ENCODE results near the gene TRIM63.

The TRIM63 gene

GRCh38 chr1:26016258-26016952, 51.0 kb downstream of the TRIM63 start:
- peaks cover 74% of the 10 kb centered on the region for H3K4me1 Mint-ChIP-seq (ENCODE audit: low read depth)
- H3K27me3 Mint-ChIP-seq: peaks cover 22% of the 10 kb centered on the region
- intact Hi-C loops (cut with micrococcal nuclease): no loop called here
- peak overlapping the region; percentile 67 for H3K27ac Mint-ChIP-seq
- H3K9me3 Mint-ChIP-seq: no peaks in the 10 kb centered on the region
- no peak overlapping the region for H3K4me3 Mint-ChIP-seq
- no peaks in the 10 kb centered on the region for H3K36me3 Mint-ChIP-seq (ENCODE audit: low read depth)

GRCh38 chr1:26015358-26015757, 52.1 kb downstream of the TRIM63 start:
- Mint-ChIP-seq H3K36me3 (ENCODE audit: low read depth) (no peaks in the 10 kb centered on the region), H3K4me3 (peak overlapping the region; percentile 9), H3K9me3 (no peaks in the 10 kb centered on the region), H3K27ac (peak overlapping the region; percentile 34), H3K4me1 (ENCODE audit: low read depth) (peaks cover 71% of the 10 kb centered on the region), H3K27me3 (peaks cover 15% of the 10 kb centered on the region)
- intact Hi-C loops (cut with micrococcal nuclease): no loop called here

GRCh38 chr1:26014179-26014578, 53.3 kb downstream of the TRIM63 start:
- intact Hi-C loops (cut with micrococcal nuclease): no loop called here
- Mint-ChIP-seq H3K36me3 (ENCODE audit: low read depth) (no peaks in the 10 kb centered on the region), H3K27ac (no peak overlapping the region), H3K4me1 (ENCODE audit: low read depth) (peaks cover 59% of the 10 kb centered on the region), H3K4me3 (no peak overlapping the region), H3K27me3 (peaks cover 6% of the 10 kb centered on the region), H3K9me3 (no peaks in the 10 kb centered on the region)

GRCh38 chr1:26012864-26013263, 54.6 kb downstream of the TRIM63 start:
- no peaks in the 10 kb centered on the region for H3K9me3 Mint-ChIP-seq
- intact Hi-C loops (cut with micrococcal nuclease): no loop called here
- H3K27ac Mint-ChIP-seq: no peak overlapping the region
- no peak overlapping the region for H3K4me3 Mint-ChIP-seq
- H3K27me3 Mint-ChIP-seq: peaks cover 2% of the 10 kb centered on the region
- H3K36me3 Mint-ChIP-seq (ENCODE audit: low read depth): no peaks in the 10 kb centered on the region
- peaks cover 48% of the 10 kb centered on the region for H3K4me1 Mint-ChIP-seq (ENCODE audit: low read depth)

- Mint-ChIP-seq H3K36me3 (ENCODE audit: low read depth) (no peaks in the 10 kb centered on the region), H3K4me1 (ENCODE audit: low read depth) (peaks cover 31% of the 10 kb centered on the region), H3K27me3 (peaks cover 2% of the 10 kb centered on the region), H3K9me3 (no peaks in the 10 kb centered on the region), H3K4me3 (no peak overlapping the region), H3K27ac (no peak overlapping the region)
- intact Hi-C loops (cut with micrococcal nuclease): no loop called here
Measured at GRCh38 chr1:26010825-26011224, 56.6 kb downstream of the TRIM63 start.

GRCh38 chr1:26009796-26010447, 57.5 kb downstream of the TRIM63 start:
- H3K36me3 Mint-ChIP-seq (ENCODE audit: low read depth): no peaks in the 10 kb centered on the region
- peaks cover 23% of the 10 kb centered on the region for H3K4me1 Mint-ChIP-seq (ENCODE audit: low read depth)
- H3K27ac Mint-ChIP-seq: no peak overlapping the region
- H3K9me3 Mint-ChIP-seq: no peaks in the 10 kb centered on the region
- H3K4me3 Mint-ChIP-seq: no peak overlapping the region
- intact Hi-C loops (cut with micrococcal nuclease): no loop called here
- peaks cover 2% of the 10 kb centered on the region for H3K27me3 Mint-ChIP-seq

GRCh38 chr1:26006710-26007109, 60.7 kb downstream of the TRIM63 start:
- Mint-ChIP-seq H3K27me3 (peaks cover 4% of the 10 kb centered on the region), H3K36me3 (ENCODE audit: low read depth) (no peaks in the 10 kb centered on the region), H3K4me1 (ENCODE audit: low read depth) (peaks cover 30% of the 10 kb centered on the region), H3K27ac (no peak overlapping the region), H3K9me3 (no peaks in the 10 kb centered on the region), H3K4me3 (no peak overlapping the region)
- intact Hi-C loops (cut with micrococcal nuclease): no loop called here

GRCh38 chr1:26005434-26006105, 61.9 kb downstream of the TRIM63 start:
- Mint-ChIP-seq H3K27ac (no peak overlapping the region), H3K4me1 (ENCODE audit: low read depth) (peaks cover 20% of the 10 kb centered on the region), H3K9me3 (no peaks in the 10 kb centered on the region), H3K27me3 (peaks cover 2% of the 10 kb centered on the region), H3K36me3 (ENCODE audit: low read depth) (no peaks in the 10 kb centered on the region), H3K4me3 (no peak overlapping the region)
- intact Hi-C loops (cut with micrococcal nuclease): no loop called here

GRCh38 chr1:26003756-26004155, 63.7 kb downstream of the TRIM63 start:
- peaks cover 2% of the 10 kb centered on the region for H3K27me3 Mint-ChIP-seq
- H3K27ac Mint-ChIP-seq: no peak overlapping the region
- peaks cover 21% of the 10 kb centered on the region for H3K4me1 Mint-ChIP-seq (ENCODE audit: low read depth)
- H3K9me3 Mint-ChIP-seq: no peaks in the 10 kb centered on the region
- no peaks in the 10 kb centered on the region for H3K36me3 Mint-ChIP-seq (ENCODE audit: low read depth)
- intact Hi-C loops (cut with micrococcal nuclease): no loop called here
- H3K4me3 Mint-ChIP-seq: no peak overlapping the region

- intact Hi-C loops (cut with micrococcal nuclease): no loop called here
- Mint-ChIP-seq H3K36me3 (ENCODE audit: low read depth) (no peaks in the 10 kb centered on the region), H3K27me3 (peaks cover 2% of the 10 kb centered on the region), H3K4me1 (ENCODE audit: low read depth) (peaks cover 26% of the 10 kb centered on the region), H3K4me3 (no peak overlapping the region), H3K27ac (no peak overlapping the region), H3K9me3 (no peaks in the 10 kb centered on the region)
Measured at GRCh38 chr1:26003262-26003661, 64.2 kb downstream of the TRIM63 start.

Measured in dendritic cell treated with granulocyte-macrophage colony-stimulating factor and Interleukin-4, amounts not matched to agents 40 ng/mL and 50 ng/mL, for 4 days (primary cell).